GM19397 (cell line): ENCODE results near the gene DDIT4.
"Not testable (repeated sequence)": the region's sequence is repeated elsewhere in the genome, so short reads cannot be mapped to it uniquely, and the experiment has no call there.

Experiments
- ATAC-seq: cut with Tn5 transposase; IDR thresholded peaks from one replicate; pipeline ENCODE4 v1.9.1; 2021; ENCODE audit warnings: mild to moderate bottlenecking, moderate library complexity; ENCODE audit not compliant: unreplicated experiment

Gene DDIT4

DNA sequence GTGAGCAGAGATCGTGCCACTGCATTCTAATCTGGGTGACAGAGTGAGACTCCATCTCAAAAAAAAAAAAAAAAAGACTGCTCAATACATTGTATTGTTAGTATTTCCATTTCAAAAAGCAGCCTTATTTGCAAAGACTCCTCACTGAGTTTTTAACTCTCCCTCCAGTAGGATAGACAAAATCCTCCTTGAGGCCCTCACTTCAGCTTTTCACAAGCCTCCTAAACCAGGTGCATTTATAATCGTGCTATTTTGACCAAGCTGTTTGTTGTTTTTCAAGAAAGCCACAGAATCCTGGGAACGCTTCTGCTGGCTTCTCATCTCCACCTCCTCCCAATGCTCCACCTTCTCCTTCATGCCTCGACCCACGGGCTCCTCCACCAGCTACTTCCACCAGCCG, 6.3 kb upstream of the DDIT4 start:
- no peak for ATAC-seq

DNA sequence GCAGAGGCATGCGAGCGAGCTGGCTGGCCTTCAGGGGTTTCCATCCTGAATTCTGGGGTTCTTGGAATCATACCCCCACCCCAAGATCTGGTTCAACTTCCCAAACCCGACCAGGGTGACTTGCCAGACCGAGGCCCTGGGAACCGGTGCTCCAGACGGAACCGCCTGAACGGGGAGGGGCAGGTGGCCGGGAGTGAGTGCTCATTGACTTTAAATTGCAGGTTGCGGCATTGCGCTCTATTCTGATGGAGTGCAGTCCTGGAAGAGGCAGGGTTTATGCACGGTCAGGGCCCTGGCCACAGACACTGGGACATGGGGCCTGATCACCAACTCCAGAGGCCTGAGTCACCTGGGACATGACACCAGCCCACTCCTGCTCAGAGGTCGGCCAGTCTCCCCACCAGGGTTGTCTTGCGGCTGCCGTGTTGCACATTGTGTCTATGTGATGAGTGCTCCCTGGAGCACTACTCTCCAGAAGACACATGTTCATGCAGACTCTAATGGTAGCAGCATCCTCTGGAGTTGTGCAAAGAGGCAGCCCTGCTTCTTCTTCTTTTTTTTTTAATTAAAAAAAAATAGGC, 5.8 kb upstream of the DDIT4 start:
- no peak for ATAC-seq

DNA sequence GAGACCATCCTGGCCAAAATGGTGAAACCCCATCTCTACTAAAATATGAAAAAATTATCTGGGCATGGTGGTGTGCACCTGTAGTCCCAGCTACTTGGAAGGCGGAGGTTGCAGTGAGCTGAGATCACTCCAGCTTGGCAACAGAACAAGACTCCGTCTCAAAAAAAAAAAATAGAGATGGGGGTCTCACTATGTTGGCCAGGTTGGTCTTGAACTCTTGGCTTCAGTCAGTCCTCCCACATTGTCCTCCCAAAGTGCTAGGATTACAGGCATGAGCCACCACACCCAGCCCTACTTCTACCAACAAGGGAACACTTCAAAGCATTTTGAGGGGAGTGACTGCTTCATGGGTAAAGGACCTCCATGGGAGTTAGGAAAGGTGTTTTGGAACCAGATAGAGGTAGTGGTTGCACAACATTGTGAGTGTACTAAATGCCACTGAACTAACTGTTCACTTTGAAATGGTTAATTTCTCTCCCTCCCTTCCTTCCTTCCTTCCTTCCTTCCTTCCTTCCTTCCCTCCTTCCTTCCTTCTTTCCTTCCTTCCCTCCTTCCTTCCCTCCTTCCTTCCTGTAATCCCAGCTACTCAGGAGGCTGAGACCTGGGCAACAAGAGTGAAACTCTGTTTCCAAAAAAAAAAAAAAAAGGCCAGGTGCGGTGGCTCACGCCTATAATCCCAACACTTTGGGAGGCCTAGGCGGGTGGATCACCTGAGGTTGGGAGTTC, 5.1 kb upstream of the DDIT4 start:
- not testable (repeated sequence) for ATAC-seq

DNA sequence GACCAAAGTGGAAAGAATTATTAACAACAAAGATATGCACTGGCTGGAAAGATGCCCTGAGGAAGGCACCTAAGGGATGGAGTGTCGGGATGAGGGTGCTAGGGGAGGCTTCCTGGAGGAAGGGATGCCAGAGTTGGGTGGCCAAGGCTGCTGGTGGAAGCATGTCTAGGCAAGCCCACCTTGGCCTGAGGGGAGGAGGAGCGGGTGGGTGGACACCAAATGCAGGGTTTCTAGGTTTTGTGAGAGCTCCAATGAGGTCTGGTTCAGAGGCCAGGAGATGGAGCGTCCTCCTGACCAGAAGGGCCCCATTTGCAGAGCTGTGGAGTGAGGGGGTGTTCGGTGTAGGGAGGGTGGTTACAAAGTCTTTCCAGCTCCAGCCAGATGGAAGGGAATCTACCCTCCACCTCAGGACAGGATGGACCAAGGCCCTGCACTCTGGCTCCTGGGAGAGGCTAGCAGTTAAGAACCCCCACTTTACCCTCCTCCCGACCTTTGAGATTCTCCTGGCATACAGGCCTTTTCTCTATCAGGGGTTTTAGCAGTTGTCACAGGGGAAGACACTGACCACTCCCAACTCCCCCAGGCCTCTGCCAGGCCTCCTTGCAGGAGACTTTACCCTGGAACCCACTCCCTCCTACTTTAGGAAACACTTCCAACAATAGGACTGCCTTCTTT, 3.0 kb upstream of the DDIT4 start:
- no peak for ATAC-seq

DNA sequence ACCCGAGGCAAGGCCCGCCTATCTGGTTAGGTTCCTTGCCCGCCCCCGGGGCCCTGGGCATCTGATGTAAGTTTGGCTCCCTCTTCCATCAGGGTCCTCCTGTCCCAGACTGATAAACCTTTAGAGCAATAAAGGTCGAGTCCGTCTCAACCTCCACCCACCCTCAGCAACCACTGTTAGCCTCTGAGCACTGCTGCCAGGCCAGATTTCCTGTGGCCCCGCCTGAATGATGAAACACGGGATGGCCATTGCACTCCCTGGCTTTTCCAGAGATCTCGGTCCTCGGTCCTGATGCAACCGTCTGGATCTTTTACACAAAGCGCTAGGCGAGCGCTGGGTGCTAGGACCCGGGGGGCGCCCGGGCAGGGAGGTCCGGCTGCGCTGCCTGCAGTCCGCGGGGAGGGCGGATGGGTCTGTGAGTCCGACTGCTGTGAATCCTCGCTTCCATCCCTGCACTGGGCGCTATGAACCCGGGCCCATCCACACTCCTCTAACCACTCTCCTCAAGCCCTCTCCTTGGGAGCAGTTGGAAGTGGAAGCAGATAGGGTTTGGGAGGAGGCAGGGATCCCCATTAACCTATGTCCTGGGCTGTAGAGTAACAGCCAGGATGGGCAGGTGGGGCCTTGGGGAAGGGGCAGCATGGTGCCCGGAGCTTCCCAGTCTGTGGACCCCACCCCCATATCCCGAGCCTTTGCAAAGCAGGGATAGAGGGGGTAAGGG, 875 bp upstream of the DDIT4 start:
- peak; percentile 26 for ATAC-seq

DNA sequence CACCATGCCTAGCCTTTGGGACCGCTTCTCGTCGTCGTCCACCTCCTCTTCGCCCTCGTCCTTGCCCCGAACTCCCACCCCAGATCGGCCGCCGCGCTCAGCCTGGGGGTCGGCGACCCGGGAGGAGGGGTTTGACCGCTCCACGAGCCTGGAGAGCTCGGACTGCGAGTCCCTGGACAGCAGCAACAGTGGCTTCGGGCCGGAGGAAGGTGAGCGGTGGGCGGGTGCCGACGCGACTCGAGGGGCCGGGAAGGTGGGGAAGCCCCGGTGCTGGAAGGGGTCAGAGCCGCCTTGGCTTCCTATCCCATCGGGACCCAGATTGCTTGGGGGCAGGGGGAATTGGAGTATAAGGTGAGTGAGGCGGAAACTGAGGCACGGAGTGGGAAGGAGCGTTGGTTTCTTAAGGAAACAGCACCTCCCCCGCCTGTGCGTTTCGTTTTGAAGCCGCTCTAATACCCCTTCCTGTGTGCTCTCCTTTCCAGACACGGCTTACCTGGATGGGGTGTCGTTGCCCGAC, 547 bp downstream of the DDIT4 start:
- ATAC-seq = no peak

DNA sequence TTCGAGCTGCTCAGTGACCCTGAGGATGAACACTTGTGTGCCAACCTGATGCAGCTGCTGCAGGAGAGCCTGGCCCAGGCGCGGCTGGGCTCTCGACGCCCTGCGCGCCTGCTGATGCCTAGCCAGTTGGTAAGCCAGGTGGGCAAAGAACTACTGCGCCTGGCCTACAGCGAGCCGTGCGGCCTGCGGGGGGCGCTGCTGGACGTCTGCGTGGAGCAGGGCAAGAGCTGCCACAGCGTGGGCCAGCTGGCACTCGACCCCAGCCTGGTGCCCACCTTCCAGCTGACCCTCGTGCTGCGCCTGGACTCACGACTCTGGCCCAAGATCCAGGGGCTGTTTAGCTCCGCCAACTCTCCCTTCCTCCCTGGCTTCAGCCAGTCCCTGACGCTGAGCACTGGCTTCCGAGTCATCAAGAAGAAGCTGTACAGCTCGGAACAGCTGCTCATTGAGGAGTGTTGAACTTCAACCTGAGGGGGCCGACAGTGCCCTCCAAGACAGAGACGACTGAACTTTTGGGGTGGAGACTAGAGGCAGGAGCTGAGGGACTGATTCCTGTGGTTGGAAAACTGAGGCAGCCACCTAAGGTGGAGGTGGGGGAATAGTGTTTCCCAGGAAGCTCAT, 1.1 kb downstream of the DDIT4 start:
- ATAC-seq = no peak

DNA sequence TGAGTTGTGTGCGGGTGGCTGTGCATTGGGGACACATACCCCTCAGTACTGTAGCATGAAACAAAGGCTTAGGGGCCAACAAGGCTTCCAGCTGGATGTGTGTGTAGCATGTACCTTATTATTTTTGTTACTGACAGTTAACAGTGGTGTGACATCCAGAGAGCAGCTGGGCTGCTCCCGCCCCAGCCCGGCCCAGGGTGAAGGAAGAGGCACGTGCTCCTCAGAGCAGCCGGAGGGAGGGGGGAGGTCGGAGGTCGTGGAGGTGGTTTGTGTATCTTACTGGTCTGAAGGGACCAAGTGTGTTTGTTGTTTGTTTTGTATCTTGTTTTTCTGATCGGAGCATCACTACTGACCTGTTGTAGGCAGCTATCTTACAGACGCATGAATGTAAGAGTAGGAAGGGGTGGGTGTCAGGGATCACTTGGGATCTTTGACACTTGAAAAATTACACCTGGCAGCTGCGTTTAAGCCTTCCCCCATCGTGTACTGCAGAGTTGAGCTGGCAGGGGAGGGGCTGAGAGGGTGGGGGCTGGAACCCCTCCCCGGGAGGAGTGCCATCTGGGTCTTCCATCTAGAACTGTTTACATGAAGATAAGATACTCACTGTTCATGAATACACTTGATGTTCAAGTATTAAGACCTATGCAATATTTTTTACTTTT, 1.8 kb downstream of the DDIT4 start:
- ATAC-seq = no peak

DNA sequence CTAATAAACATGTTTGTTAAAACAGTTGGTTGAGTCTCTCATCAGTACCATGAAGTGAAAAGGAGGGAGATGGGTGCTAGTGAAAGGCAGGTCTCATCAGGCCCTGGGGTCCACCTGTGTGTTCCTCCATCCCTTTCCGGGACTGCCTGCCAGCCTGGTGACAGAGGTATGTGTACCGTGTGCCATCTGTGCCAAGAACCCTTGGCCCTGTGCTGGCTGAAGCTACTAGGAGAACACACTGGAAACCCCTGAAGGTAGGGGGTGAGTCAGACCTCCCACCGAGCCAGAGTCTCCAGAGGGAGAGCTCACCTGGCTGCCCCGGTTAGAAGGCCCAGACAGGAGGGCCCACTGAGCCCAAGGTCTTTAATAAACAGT, 2.3 kb downstream of the DDIT4 start:
- ATAC-seq = no peak

DNA sequence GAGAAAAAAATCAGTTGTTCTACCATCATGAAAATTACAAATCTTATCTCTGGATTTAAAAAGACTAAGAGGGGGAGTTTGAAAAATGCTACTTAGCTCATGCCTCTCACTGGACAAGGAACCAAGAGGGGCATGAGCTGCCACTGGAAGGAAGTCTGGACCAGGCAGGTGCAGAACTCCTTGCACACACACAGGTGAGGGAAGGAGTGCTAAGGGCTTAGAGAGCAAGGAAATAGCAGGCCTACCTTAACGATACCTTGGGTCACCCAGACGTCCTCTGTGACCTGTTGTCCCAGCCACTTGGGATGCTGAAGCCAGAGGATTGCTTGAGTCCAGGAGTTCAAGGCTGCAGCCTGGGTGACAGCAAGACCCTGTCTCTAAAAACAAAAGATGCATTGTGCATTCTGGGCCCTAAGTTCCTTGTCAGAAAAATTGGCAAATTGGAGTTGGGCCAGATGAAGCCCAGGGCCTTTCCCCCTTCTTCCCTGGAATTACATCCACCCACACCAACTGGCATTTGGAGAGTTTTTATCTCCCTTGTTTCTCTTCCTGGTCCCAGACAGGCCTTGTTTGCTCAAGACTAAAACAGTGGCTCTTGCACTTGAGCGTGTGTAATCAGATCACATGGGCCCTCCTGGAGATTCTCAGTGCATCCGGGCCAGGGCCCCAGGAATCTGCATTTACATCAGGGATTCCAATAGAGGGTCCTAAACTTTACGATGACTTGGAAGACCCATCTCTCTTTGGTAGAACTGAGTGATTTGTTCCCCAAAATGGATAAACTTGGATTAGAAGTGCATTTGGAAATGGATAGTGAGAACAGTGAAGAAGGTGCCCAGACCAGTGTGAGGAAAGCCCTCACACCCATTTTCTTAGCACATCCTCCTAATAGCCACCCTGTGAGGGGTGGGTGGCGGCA, 3.0 kb downstream of the DDIT4 start:
- ATAC-seq = no peak

DNA sequence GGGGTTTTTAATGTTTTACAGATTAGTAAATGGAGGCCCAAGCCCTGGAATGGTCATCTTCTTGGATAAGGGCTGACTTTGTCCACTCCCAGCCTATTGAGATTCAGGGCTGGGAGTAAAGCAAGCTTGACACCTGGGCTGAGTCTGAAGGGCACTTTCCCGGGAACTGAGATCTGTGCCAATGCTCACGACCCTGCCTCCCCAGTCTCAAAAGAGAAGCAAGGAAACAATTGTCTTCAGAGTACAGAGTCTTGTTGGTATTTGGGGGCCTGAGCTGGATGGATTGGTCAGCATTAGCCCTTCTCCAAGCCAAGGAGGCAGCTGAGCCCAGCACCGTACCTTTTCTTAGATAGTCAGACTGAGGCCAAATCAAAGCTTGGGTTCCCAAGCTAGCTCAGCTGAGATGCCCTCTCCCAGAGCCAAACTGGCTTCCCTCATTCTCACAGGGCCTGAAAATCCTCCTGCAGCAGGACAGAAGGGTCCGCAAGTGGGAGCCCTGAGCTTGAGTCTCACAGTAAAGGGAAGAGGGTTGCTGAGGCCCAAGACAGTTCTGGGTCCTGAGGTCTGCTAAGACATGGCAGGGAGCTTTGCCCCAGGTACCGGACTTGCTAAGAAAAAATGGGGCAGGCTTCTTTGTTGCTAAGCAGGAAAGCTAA, 3.7 kb downstream of the DDIT4 start:
- ATAC-seq = no peak

DNA sequence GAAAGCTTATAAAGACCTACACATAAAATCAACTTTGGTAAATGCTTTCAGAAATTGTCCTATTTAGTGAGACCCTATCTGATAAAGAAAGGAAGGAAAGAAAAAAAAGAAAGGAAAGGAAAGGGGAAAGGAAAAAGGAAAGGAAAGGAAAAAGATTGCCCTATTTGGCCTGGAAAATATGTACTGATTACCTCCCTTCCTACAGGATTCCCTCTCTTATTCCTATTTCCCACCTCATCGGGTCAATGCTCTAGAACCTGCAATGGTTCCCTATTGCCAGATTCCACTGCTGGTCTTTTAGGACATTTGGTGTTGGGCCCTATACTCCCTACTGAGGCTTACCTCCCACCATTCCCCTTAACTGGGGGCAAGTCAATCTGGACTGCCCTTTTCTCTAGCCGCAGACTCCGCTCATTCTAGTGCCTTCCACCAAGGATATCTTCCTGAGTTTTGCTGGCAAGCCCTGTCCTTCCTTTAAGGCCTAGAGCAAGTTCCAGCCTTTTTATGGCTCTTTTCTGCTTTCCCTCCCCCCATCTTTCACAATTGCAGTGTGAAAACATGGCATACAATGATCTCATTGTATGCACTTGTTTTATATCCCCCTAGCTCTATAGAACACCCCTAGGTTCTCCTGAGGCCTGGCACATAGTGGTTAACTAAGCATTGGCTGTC, 4.4 kb downstream of the DDIT4 start:
- no peak for ATAC-seq

DNA sequence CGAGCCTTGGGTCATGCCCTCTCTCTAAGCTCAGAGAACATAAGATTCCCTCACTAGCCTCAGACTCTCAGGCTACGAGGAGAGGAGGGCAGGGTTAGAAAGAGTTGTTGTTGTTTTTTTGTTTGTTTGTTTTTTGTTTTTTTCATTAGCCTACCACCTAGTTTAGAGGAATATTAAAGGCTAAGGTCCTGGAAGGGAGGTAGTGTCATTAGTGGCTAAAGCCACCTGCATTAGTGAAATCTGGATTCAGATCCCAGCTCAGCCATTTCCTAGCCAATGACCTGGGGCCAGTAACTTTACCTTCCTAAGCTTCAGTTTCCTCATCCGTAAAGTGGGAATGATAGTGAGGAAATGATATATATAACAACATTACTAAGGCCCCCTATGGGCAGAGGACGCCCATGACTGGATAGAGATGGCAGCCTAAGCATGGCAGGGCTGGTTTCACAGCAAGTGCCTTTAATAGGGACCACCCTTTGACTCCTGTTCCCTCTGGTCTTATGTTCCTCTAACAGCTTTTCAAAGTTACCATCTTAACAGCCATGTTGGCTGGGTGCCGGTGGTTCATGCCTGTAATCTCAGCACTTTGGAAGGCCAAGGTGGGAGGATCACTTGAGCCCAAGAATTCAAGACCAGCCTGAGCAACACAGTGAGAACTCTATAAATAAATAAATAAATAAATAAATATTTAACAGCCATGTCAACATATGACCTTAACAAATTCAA, 5.1 kb downstream of the DDIT4 start:
- ATAC-seq = no peak

DNA sequence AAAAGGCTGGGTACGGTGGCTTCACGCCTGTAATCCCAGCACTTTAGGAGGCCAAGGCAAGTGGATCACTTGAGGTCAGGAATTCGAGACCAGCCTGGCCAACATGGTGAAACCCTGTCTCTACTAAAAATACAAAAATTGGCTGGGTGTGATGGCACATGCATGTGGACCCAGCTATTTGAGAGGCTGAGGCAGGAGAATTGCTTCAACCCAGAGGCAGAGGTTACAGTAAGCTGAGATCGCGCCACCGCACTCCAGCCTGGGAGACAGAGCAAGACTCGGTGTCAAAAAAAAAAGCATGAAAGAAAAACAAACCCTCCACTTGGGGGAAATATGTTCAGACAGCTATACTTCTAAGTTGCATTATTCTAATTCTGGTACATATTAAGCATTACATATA, 5.9 kb downstream of the DDIT4 start:
- ATAC-seq = not testable (repeated sequence)

DNA sequence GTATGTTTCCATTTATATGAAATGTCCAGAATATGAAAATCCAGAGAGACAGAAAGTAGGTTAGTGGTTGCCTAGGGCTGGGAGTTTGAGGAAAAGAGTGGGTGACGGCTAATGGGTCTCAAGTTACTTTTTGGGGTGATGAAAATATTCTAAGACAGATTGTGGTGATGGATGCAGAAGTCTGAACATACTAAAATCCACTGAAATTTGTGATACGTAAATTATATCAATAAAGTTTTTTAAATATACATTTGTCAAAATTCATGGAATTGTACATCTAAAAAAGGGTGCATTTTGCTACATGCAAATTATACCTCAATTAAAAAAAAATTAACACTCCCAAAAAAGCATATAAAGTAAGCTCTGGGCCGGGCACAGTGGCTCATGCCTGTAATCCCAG, 9.4 kb downstream of the DDIT4 start:
- no peak for ATAC-seq

DNA sequence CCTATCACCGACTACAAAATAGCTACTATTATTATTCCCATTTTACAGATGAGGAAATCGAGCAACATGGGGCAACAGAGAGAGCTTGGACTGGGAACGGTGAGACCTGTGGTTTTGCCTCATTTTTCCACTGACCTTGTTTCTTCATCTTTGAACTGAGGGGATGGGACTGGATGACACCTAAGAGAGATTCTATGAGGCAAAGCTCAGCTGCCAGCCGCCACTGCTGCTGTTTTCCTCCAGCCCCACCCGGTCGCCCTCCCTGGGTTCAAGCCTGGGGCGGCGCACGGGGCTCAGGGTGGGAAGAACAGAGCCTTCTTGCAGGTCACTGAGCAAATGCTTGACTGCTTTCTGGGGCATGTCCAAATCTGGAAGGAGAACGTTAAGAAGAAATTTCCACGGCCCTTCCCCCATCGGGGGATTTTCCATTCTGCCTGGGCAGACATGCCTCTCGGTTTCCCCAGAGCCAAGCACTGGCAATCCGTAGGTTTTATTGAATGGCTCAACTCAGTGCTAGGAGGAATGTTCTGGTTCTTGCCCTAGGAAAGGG, 12.3 kb downstream of the DDIT4 start:
- no peak for ATAC-seq

DNA sequence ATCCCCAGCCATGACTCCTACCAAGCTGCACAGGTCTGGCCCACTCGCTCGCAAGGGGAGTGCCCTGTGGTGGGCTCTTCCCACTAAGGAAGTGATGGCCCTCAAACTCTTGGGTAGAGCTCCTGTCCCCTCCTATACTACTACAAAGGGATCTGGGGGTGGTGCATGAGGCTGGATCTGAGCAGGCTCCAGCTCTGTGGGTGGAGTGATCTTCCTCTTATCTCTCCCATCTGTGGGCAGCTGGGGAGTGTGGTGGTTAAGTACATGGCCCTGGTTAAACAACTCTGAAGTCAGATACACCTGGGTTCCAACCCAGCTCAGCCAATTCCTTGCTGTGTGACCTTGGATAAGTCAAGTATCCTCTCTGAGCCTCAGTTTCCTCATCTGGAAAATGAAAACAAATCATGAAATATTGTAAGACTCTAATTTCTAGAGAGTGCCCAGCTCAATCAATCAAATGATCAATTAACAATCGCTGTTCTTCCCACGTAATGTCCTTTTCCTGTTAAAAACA, 17.4 kb downstream of the DDIT4 start:
- no peak for ATAC-seq
